ENCODE data around the gene LMOD2. TPM values are rescaled to one million over a fixed set of nuclear protein-coding genes. Genes with fewer than 3 reads are reported as not detected.

LMOD2 gene
- total and polyA plus RNA-seq, 12 donors, result 115 to 2,841 (median 1,023) TPM

DNA sequence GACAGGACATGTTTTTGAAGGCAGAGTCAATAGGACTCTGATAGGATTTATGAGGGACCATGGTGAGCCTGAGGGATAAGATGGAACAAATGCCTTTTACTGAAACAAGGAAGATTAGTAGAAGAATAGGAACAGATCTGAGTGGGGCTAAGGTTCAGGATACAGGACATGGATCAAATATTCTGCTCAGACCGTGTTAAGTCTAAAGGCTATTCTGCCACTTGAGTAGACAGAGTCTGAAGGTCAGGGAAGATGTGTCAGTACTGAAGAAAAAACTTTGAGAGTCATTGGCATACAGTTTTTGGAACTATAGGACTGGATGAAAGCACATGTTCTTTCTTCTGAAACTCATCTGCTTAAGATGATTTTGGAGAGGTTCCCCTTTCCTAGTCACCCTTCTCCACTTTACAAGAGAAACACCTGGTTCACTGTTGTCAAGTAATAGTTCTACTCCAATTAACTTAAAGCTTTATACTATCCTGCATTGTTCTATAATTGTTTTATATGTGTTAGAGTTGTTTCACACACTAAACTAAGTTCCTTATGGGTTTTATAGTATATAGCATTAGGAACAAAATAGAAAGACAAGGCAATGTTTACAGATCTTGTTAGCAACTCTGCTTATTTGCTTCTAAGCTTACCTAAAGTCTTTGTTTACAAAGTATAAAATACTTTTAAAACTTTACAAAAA lies 49.7 kb downstream of the LMOD2 start:
- H3K27me3 ChIP-seq, result no peaks in the 10 kb centered on the region
- intact Hi-C loops (cut with DNase I), result loop anchor here in 4 of 10 donors (5.0 to 10.0 kb wide), 5 partner anchors 42 to 581 kb away; partner anchors contain the start of genes NDUFA5 (in 1 of the 4) and WASL (in 1 of the 4)
- H3K36me3 ChIP-seq, result peaks cover 0 to 85% (median 28%) of the 10 kb centered on the region in 9 donors
- peaks cover 0 to 21% (median 9%) of the 10 kb centered on the region in 9 donors for H3K4me1 ChIP-seq
- H3K27ac ChIP-seq, result no peak overlapping the region
- WGBS, 2 donors, result 81 to 83% methylated on average over 1 of the region's 1 CpG
- DNase-seq (no peak), ATAC-seq (no peak)
- no peak overlapping the region for H3K4me3 ChIP-seq
- H3K9me3 ChIP-seq, result no peaks in the 10 kb centered on the region
- TF ChIP-seq, protein P1, sequence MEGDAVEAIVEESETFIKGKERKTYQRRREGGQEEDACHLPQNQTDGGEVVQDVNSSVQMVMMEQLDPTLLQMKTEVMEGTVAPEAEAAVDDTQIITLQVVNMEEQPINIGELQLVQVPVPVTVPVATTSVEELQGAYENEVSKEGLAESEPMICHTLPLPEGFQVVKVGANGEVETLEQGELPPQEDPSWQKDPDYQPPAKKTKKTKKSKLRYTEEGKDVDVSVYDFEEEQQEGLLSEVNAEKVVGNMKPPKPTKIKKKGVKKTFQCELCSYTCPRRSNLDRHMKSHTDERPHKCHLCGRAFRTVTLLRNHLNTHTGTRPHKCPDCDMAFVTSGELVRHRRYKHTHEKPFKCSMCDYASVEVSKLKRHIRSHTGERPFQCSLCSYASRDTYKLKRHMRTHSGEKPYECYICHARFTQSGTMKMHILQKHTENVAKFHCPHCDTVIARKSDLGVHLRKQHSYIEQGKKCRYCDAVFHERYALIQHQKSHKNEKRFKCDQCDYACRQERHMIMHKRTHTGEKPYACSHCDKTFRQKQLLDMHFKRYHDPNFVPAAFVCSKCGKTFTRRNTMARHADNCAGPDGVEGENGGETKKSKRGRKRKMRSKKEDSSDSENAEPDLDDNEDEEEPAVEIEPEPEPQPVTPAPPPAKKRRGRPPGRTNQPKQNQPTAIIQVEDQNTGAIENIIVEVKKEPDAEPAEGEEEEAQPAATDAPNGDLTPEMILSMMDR (IDR thresholded peaks at IDR 0.05), result no peak

DNA sequence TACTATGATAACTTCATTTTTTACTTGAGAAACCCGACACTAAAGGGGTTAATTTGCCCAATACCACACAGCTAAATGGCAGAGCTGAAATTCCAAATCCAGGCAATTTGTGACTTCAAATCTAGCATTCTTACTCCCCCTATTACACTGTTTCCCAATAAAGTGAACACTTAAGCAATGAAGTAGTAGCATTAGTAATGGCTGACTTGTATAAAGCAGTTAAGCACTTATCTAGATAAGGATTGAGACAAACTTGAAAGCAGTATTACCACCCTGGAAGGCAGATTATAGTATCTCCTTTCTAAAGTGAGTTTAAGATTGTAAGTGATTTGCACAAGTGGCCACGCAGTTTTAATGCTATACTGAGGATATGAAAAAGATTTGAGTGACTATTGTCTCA lies 53.9 kb downstream of the LMOD2 start:
- ATAC-seq, result no peak
- no peak overlapping the region for H3K27ac ChIP-seq
- H3K9me3 ChIP-seq, result no peaks in the 10 kb centered on the region
- WGBS, 2 donors, result 65 to 68% methylated on average over 2 of the region's 2 CpGs
- H3K27me3 ChIP-seq, result no peaks in the 10 kb centered on the region
- DNase-seq, result no peak
- peaks cover 0 to 56% (median 21%) of the 10 kb centered on the region in 9 donors for H3K36me3 ChIP-seq
- no peak overlapping the region for H3K4me3 ChIP-seq
- peaks cover 0 to 44% (median 30%) of the 10 kb centered on the region in 9 donors for H3K4me1 ChIP-seq
- intact Hi-C loops (cut with DNase I), result loop anchor here in 4 of 10 donors (5.0 to 10.0 kb wide), 5 partner anchors 38 to 585 kb away; partner anchors contain the start of genes NDUFA5 (in 1 of the 4) and WASL (in 1 of the 4)
- TF ChIP-seq, protein P1 (IDR thresholded peaks at IDR 0.05), result no peak

DNA sequence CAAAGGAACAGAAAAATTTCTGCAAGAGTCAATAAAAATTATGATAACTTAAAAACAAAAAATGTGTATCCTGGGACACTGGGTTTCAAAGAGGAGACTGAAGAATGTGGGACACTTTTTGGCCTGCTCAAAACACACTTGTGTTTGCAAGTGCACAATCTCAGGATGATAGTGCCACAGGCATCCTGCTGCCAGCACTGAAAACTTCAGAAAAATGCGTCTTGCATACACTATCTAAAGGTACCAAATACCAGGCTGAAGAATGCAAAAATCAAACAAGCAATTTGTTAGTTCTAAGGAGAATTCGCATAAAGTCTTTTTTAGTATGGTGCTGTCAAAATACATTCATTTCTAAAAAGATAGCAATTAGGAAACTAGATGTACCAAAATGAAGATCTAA lies 55.0 kb downstream of the LMOD2 start:
- ATAC-seq (no peak), DNase-seq (no peak)
- Histone ChIP-seq H3K4me1 (peaks cover 0 to 53% (median 30%) of the 10 kb centered on the region in 9 donors), H3K4me3 (no peak overlapping the region), H3K9me3 (no peaks in the 10 kb centered on the region), H3K36me3 (peaks cover 0 to 49% (median 15%) of the 10 kb centered on the region in 9 donors), H3K27ac (no peak overlapping the region), H3K27me3 (no peaks in the 10 kb centered on the region)
- TF ChIP-seq, protein P1 (IDR thresholded peaks at IDR 0.05), result no peak
- WGBS, 2 donors, result 70 to 71% methylated on average over 2 of the region's 2 CpGs
- intact Hi-C loops (cut with DNase I), result loop anchor here in 1 of 10 donors (5.0 kb wide), 1 partner anchor 37 kb away; the partner anchor contains the start of gene WASL

DNA sequence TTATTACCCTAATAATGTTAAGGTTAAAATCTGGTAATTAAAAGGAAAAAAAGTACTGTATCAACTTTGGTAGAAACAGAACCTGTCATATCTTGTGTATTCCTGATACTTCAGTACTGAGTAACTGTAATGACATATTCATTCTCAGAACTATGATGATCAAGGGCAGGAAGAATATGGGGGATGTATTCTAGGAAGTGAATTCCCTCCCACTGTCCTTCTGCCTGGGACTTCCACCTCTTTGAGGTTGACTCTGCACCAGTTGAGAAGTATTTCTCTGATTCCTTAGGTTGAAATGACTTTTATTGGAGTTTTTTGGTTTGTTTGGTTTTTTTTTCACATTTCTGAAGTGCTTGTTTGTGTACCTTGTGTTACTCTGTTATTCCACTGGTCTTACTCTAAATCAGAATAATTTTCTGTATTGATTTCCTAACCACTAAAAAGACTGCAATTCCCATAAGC lies 56.2 kb downstream of the LMOD2 start:
- DNase-seq, result no peak
- H3K4me3 ChIP-seq, result no peak overlapping the region
- no peaks in the 10 kb centered on the region for H3K27me3 ChIP-seq
- H3K27ac ChIP-seq, result no peak overlapping the region
- H3K36me3 ChIP-seq, result peaks cover 0 to 37% (median 15%) of the 10 kb centered on the region in 9 donors
- TF ChIP-seq, protein P1 (IDR thresholded peaks at IDR 0.05), result no peak
- peaks cover 0 to 63% (median 30%) of the 10 kb centered on the region in 9 donors for H3K4me1 ChIP-seq
- no peaks in the 10 kb centered on the region for H3K9me3 ChIP-seq
- intact Hi-C loops (cut with DNase I), result loop anchor here in 1 of 10 donors (5.0 kb wide), 1 partner anchor 35 kb away; the partner anchor contains the start of gene WASL
- no peak for ATAC-seq
